Medulla oblongata (tissue), 1 donor: ENCODE measurements around the gene MYZAP.

Experiments used
- DNase-seq: peaks from one replicate; pipeline ENCODE4 v3.0.0-alpha.2; 2015; ENCODE audit errors: extremely low spot score

The MYZAP gene

GRCh38 chr15:57662091-57662744 lies 70.5 kb downstream of the MYZAP start:
- no peak for DNase-seq

- no peak for DNase-seq
Observed at GRCh38 chr15:57662802-57663201, 71.1 kb downstream of the MYZAP start.

- DNase-seq, result no peak
Observed at GRCh38 chr15:57663262-57663661, 71.6 kb downstream of the MYZAP start.

- DNase-seq, result no peak
Observed at GRCh38 chr15:57665194-57665593, 73.5 kb downstream of the MYZAP start.

GRCh38 chr15:57665939-57666338 lies 74.2 kb downstream of the MYZAP start:
- DNase-seq, result no peak

GRCh38 chr15:57667171-57667849 lies 75.6 kb downstream of the MYZAP start:
- peak; percentile 68 for DNase-seq

- no peak for DNase-seq
Observed at GRCh38 chr15:57668016-57668415, 76.3 kb downstream of the MYZAP start.

GRCh38 chr15:57671636-57672035 lies 79.9 kb downstream of the MYZAP start:
- DNase-seq, result no peak

- DNase-seq, result no peak
Observed at GRCh38 chr15:57675481-57676181, 83.9 kb downstream of the MYZAP start.

GRCh38 chr15:57676585-57676984 lies 84.9 kb downstream of the MYZAP start:
- no peak for DNase-seq

GRCh38 chr15:57677204-57677603 lies 85.5 kb downstream of the MYZAP start:
- DNase-seq, result no peak

- no peak for DNase-seq
Observed at GRCh38 chr15:57680021-57680420, 88.3 kb downstream of the MYZAP start.

- no peak for DNase-seq
Observed at GRCh38 chr15:57681011-57681410, 89.3 kb downstream of the MYZAP start.

- no peak for DNase-seq
Observed at GRCh38 chr15:57683481-57683880, 91.8 kb downstream of the MYZAP start.

- DNase-seq, result no peak
Observed at GRCh38 chr15:57684491-57685151, 92.9 kb downstream of the MYZAP start.

- DNase-seq, result no peak
Observed at GRCh38 chr15:57685306-57686095, 93.8 kb downstream of the MYZAP start.

- no peak for DNase-seq
Observed at GRCh38 chr15:57686657-57687056, 95.0 kb downstream of the MYZAP start.

- no peak for DNase-seq
Observed at GRCh38 chr15:57690341-57690966, 98.8 kb downstream of the MYZAP start.

GRCh38 chr15:57691082-57691481 lies 99.4 kb downstream of the MYZAP start:
- no peak for DNase-seq

GRCh38 chr15:57692709-57693108 lies 101.0 kb downstream of the MYZAP start:
- DNase-seq, result no peak

- DNase-seq, result no peak
Observed at GRCh38 chr15:57694279-57694678, 102.6 kb downstream of the MYZAP start.
